ENCODE results near the gene DHRS1. TPM values are rescaled to one million over a fixed set of nuclear protein-coding genes. Genes with fewer than 3 reads are reported as not detected.

DHRS1 gene
- total and polyA plus RNA-seq, 2 experiments from 2014 or later, result 15.0 to 15.4 TPM

- Histone ChIP-seq H3K4me2 (no peak overlapping the region), H3K9me2 (ENCODE audit: insufficient read depth) (no peaks in the 10 kb centered on the region), H3K4me3 (no peak overlapping the region), H4K20me1 (replicated peaks; ENCODE audit: insufficient read depth) (no peaks in the 10 kb centered on the region; the same call in 1 of the 2 replicates), H3K79me2 (replicated peaks; ENCODE audit: insufficient read depth) (no peaks in the 10 kb centered on the region), H3K27me3 (ENCODE audit: insufficient read depth) (no peaks in the 10 kb centered on the region), H3F3A (replicated peaks; ENCODE audit: low read depth) (no peaks in the 10 kb centered on the region), H3K36me3 (ENCODE audit: insufficient read depth) (no peaks in the 10 kb centered on the region), H3K27ac (ENCODE audit: low read depth) (no peak overlapping the region), H2AFZ (no peak overlapping the region), H3K4me1 (ENCODE audit: insufficient read depth) (0 out of 2 replicates have a peak, but pooled peaks cover 6% of the 10 kb centered on the region)
- DNase-seq (ENCODE audit: low spot score) (no peak), ATAC-seq (no peak)
- H3K9me3 Mint-ChIP-seq, result no peaks in the 10 kb centered on the region
- no peak overlapping the region; the same call in 2 of the 3 replicates for H3K4me3 Mint-ChIP-seq
- TF ChIP-seq JUNB (IDR thresholded peaks at IDR 0.05; ENCODE audit: unreplicated experiment) (no peak), ZNF331 (CRISPR knock-in tag; IDR thresholded peaks at IDR 0.05; ENCODE audit: low read depth) (no peak), NANOG (IDR thresholded peaks at IDR 0.05; ENCODE audit: borderline replicate concordance) (no peak), REST (IDR thresholded peaks at IDR 0.05; ENCODE audit: unreplicated experiment) (no peak), ETS1 (IDR thresholded peaks at IDR 0.05) (no peak), CREB1 (CRISPR knock-in tag; IDR thresholded peaks at IDR 0.05; ENCODE audit: low read depth) (no peak), STAT1 (IDR thresholded peaks at IDR 0.05; ENCODE audit: unreplicated experiment) (no peak), ZNF462 (CRISPR knock-in tag; IDR thresholded peaks at IDR 0.05) (no peak), POLR2AphosphoS5 (IDR thresholded peaks at IDR 0.05; ENCODE audit: low read depth) (no peak), EZH2phosphoT487 (IDR thresholded peaks at IDR 0.05; ENCODE audit: unreplicated experiment) (no peak), EZH2 (IDR thresholded peaks at IDR 0.05; ENCODE audit: low read depth, unreplicated experiment) (no peak), ZNF114 (CRISPR knock-in tag; IDR thresholded peaks at IDR 0.05) (no peak), CTCF (conservative IDR thresholded peaks at IDR 0.05; ENCODE audit: low read depth in 2 of 2) (no peak)
- peaks cover 9% of the 10 kb centered on the region; the same call in 2 of the 3 replicates for H3K4me1 Mint-ChIP-seq
- no peak overlapping the region for H3K27ac Mint-ChIP-seq
- H3K36me3 Mint-ChIP-seq (ENCODE audit: low read depth), result no peaks in the 10 kb centered on the region
- peaks cover 10% of the 10 kb centered on the region for H3K27me3 Mint-ChIP-seq (ENCODE audit: insufficient read depth, low read depth, poor library complexity)
Measured at GRCh38 chr14:24278424-24278823, 21.2 kb downstream of the DHRS1 start.

Measured in GM23338 (cell line).